ENCODE data around the gene KCNE4.

Gene KCNE4

GRCh38 chr2:223040527-223040926 is 11.5 kb upstream of the KCNE4 start:
- TF ChIP-seq CTCF (IDR thresholded peaks at IDR 0.05; ENCODE audit: low read depth, low read length, missing control alignments): no peak
- H3K4me3 ChIP-seq (ENCODE audit: low read depth, low read length): no peak overlapping the region
- DNase-seq (ENCODE audit: low read depth): no peak

- H3K4me3 ChIP-seq (ENCODE audit: low read depth, low read length): no peak overlapping the region
- no peak for TF ChIP-seq CTCF (IDR thresholded peaks at IDR 0.05; ENCODE audit: low read depth, low read length, missing control alignments)
- no peak for DNase-seq (ENCODE audit: low read depth)
Measured at GRCh38 chr2:223041527-223042109, 10.4 kb upstream of the KCNE4 start.

GRCh38 chr2:223042284-223042683 is 9.7 kb upstream of the KCNE4 start:
- no peak overlapping the region for H3K4me3 ChIP-seq (ENCODE audit: low read depth, low read length)
- TF ChIP-seq CTCF (IDR thresholded peaks at IDR 0.05; ENCODE audit: low read depth, low read length, missing control alignments): no peak
- DNase-seq (ENCODE audit: low read depth): no peak

GRCh38 chr2:223042704-223043118 is 9.3 kb upstream of the KCNE4 start:
- DNase-seq (ENCODE audit: low read depth): no peak
- no peak overlapping the region for H3K4me3 ChIP-seq (ENCODE audit: low read depth, low read length)
- TF ChIP-seq CTCF (IDR thresholded peaks at IDR 0.05; ENCODE audit: low read depth, low read length, missing control alignments): no peak

GRCh38 chr2:223043164-223043941 is 8.6 kb upstream of the KCNE4 start:
- no peak for DNase-seq (ENCODE audit: low read depth)
- no peak overlapping the region for H3K4me3 ChIP-seq (ENCODE audit: low read depth, low read length)
- TF ChIP-seq CTCF (IDR thresholded peaks at IDR 0.05; ENCODE audit: low read depth, low read length, missing control alignments): no peak

GRCh38 chr2:223044092-223044836 is 7.7 kb upstream of the KCNE4 start:
- H3K4me3 ChIP-seq (ENCODE audit: low read depth, low read length): no peak overlapping the region
- DNase-seq (ENCODE audit: low read depth): no peak
- TF ChIP-seq CTCF (IDR thresholded peaks at IDR 0.05; ENCODE audit: low read depth, low read length, missing control alignments): no peak

All from GM12864 (cell line).